H1 (cell line): ENCODE data around the gene ZNF511. TPM values are rescaled to one million over a fixed set of nuclear protein-coding genes. Genes with fewer than 3 reads are reported as not detected.
A peak's percentile ranks its signal among the peaks of the same experiment; 100 is the strongest.

Experiments used
- CTCF ChIA-PET: fragments of 300-600 bp; sonication (Branson Sonifier 250); formaldehyde crosslinking; loops from one replicate; lab custom pipeline; 2021; ENCODE audit not compliant: partially characterized antibody; lab: Charles Lee
- POLR2A ChIA-PET: fragments of 300-600 bp; sonication (Branson Sonifier 250); formaldehyde crosslinking; loops from one replicate; lab custom pipeline; 2021; ENCODE audit warnings: inconsistent platforms; ENCODE audit not compliant: partially characterized antibody; lab: Charles Lee
- DNase-seq, 2 experiments: peaks; one replicate each; pipeline versions ENCODE4 v3.0.0 to v3.0.0-alpha.2; 2010 to 2022; ENCODE audit warnings: low spot score in 2 of 2, low read depth in 1 of 2, mixed read lengths in 1 of 2
- FAIRE-seq: peaks from 2 replicates; lab custom pipeline; 2011; peaks lifted over from hg19 to GRCh38; lab: Jason Lieb, UNC
- H2AFZ ChIP-seq: 2 replicates; pipeline ENCODE4 v1.8.1; 2012; ENCODE audit warnings: low read length, inconsistent platforms
- H2AK5ac ChIP-seq: 2 replicates; pipeline ENCODE4 v1.6.1; 2013; ENCODE audit warnings: low read depth, low read length
- H2BK120ac ChIP-seq: replicated peaks from 2 replicates; pipeline ENCODE3; 2013; ENCODE audit warnings: low read depth, low read length, inconsistent platforms
- H2BK12ac ChIP-seq: 2 replicates; pipeline ENCODE4 v1.6.1; 2013; ENCODE audit warnings: low read depth, low read length
- H2BK15ac ChIP-seq: 2 replicates; pipeline ENCODE4 v1.6.1; 2013; ENCODE audit warnings: low read length
- H2BK20ac ChIP-seq: 2 replicates; pipeline ENCODE4 v1.6.1; 2013; ENCODE audit warnings: low read length
- H2BK5ac ChIP-seq: 2 replicates; pipeline ENCODE4 v1.6.1; 2013; ENCODE audit warnings: low read depth, low read length
- H3K14ac ChIP-seq: 2 replicates; pipeline ENCODE4 v1.6.1; 2013; ENCODE audit warnings: inconsistent platforms; ENCODE audit not compliant: insufficient read length
- H3K18ac ChIP-seq: 2 replicates; pipeline ENCODE4 v1.6.1; 2013; ENCODE audit warnings: low read length; ENCODE audit errors: extremely low read depth
- H3K23ac ChIP-seq: 2 replicates; pipeline ENCODE4 v1.6.1; 2013; ENCODE audit warnings: inconsistent platforms; ENCODE audit not compliant: insufficient read length
- H3K23me2 ChIP-seq: 2 replicates; pipeline ENCODE4 v1.6.1; 2013; ENCODE audit warnings: low read depth, low read length
- H3K27ac ChIP-seq: 2 replicates; pipeline ENCODE4 v1.6.1; 2011; ENCODE audit warnings: low read depth, low read length, inconsistent platforms
- H3K27me3 ChIP-seq, 4 experiments: replicated peaks in 1 of 4; 1 replicate in 1 of 4; 2 replicates in 3 of 4; pipeline versions ENCODE4 v1.6.1 to v1.8.1; 2011 to 2013; ENCODE audit warnings: low read length in 3 of 4, mild to moderate bottlenecking in 3 of 4, inconsistent platforms in 2 of 4, mixed read lengths in 2 of 4, moderate library complexity in 1 of 4; ENCODE audit not compliant: control insufficient read depth in 3 of 4, insufficient read depth in 3 of 4; ENCODE audit errors: extremely low read depth in 1 of 4
- H3K36me3 ChIP-seq, 4 experiments: 2 replicates each; pipeline versions ENCODE4 v1.6.1 to v1.8.1; 2011 to 2013; ENCODE audit warnings: mild to moderate bottlenecking in 4 of 4, low read length in 3 of 4, moderate library complexity in 2 of 4, control low read depth in 1 of 4, inconsistent platforms in 1 of 4; ENCODE audit not compliant: insufficient read depth in 4 of 4, control insufficient read depth in 2 of 4
- H3K4ac ChIP-seq: replicated peaks from 2 replicates; pipeline ENCODE3; 2013; ENCODE audit warnings: low read length, low read depth, mixed read lengths, inconsistent platforms; ENCODE audit not compliant: insufficient read length
- H3K4me1 ChIP-seq, 4 experiments: replicated peaks in 1 of 4; 1 replicate in 1 of 4; 2 replicates in 3 of 4; pipeline versions ENCODE4 v1.6.1 to v1.8.1; 2011 to 2013; ENCODE audit warnings: low read length in 3 of 4, inconsistent platforms in 2 of 4, mixed read lengths in 1 of 4; ENCODE audit not compliant: insufficient read depth in 4 of 4, control insufficient read depth in 3 of 4
- H3K4me2 ChIP-seq, 2 experiments: 2 replicates each; pipeline versions ENCODE4 v1.6.1 to v1.8.1; 2011 to 2013; ENCODE audit warnings: low read depth in 2 of 2, low read length in 2 of 2, control low read depth in 1 of 2, inconsistent platforms in 1 of 2, mild to moderate bottlenecking in 1 of 2; ENCODE audit not compliant: insufficient read depth in 1 of 2
- H3K4me3 ChIP-seq, 4 experiments: fragments of 200-600, 300-600 bp in 1 of 4; sonication (generic), shearing (Covaris generic), sonication (Bioruptor Twin) in 1 of 4; 2 replicates each; pipeline versions ENCODE4 v1.5.1 to v1.8.1; 2011 to 2016; ENCODE audit warnings: low read length in 4 of 4, low read depth in 3 of 4, control low read depth in 2 of 4, inconsistent platforms in 2 of 4, mild to moderate bottlenecking in 2 of 4, mixed read lengths in 1 of 4, moderate library complexity in 1 of 4; ENCODE audit not compliant: insufficient read depth in 2 of 4; ENCODE audit errors: extremely low read depth in 1 of 4
- H3K56ac ChIP-seq: replicated peaks from 2 replicates; pipeline ENCODE3; 2013; ENCODE audit warnings: low read depth, mild to moderate bottlenecking, mixed read lengths, low read length, inconsistent platforms; ENCODE audit not compliant: insufficient read length
- H3K79me1 ChIP-seq: 2 replicates; pipeline ENCODE4 v1.6.1; 2013; ENCODE audit warnings: low read depth, low read length, control low read depth
- H3K79me2 ChIP-seq, 2 experiments: 2 replicates each; pipeline versions ENCODE4 v1.6.1 to v1.8.1; 2012 to 2013; ENCODE audit warnings: low read length in 2 of 2, mild to moderate bottlenecking in 2 of 2, inconsistent platforms in 1 of 2; ENCODE audit not compliant: insufficient read depth in 2 of 2, control insufficient read depth in 1 of 2
- H3K9ac ChIP-seq, 4 experiments: replicated peaks in 1 of 4; 1 replicate in 1 of 4; 2 replicates in 3 of 4; pipeline versions ENCODE4 v1.6.1 to v1.8.1; 2011 to 2013; ENCODE audit warnings: low read depth in 3 of 4, low read length in 3 of 4, control low read depth in 2 of 4, mild to moderate bottlenecking in 2 of 4, moderate library complexity in 2 of 4, inconsistent platforms in 1 of 4; ENCODE audit errors: extremely low read depth in 1 of 4
- H3K9me3 ChIP-seq, 2 experiments: 2 replicates each; pipeline versions ENCODE4 v1.6.1 to v1.8.1; 2012 to 2013; ENCODE audit warnings: mild to moderate bottlenecking in 2 of 2, moderate library complexity in 2 of 2, control low read depth in 1 of 2, inconsistent platforms in 1 of 2, low read depth in 1 of 2, low read length in 1 of 2, mixed read lengths in 1 of 2; ENCODE audit not compliant: insufficient read depth in 2 of 2
- H4K20me1 ChIP-seq, 2 experiments: replicated peaks in 1 of 2; 2 replicates each; pipeline versions ENCODE3 to v1.8.1; 2011 to 2013; ENCODE audit warnings: inconsistent platforms in 2 of 2, low read length in 2 of 2, mild to moderate bottlenecking in 1 of 2; ENCODE audit not compliant: insufficient read depth in 2 of 2, control insufficient read depth in 1 of 2
- H4K5ac ChIP-seq: 2 replicates; pipeline ENCODE4 v1.6.1; 2013; ENCODE audit warnings: low read length, low read depth, mixed read lengths, inconsistent platforms; ENCODE audit not compliant: insufficient read length
- H4K8ac ChIP-seq: 2 replicates; pipeline ENCODE4 v1.8.0; 2013; ENCODE audit warnings: mild to moderate bottlenecking, moderate library complexity, low read length, inconsistent platforms; ENCODE audit not compliant: insufficient read depth; ENCODE audit errors: extremely low read depth
- H4K91ac ChIP-seq: replicated peaks from 2 replicates; pipeline ENCODE3; 2013; ENCODE audit warnings: low read length, mixed read lengths, inconsistent platforms; ENCODE audit not compliant: insufficient read length
- ASH2L ChIP-seq: fragments of 200-600, 300-600 bp; sonication (generic); IDR thresholded peaks from one replicate; pipeline ENCODE4 v1.7.1; 2017; ENCODE audit warnings: low read length
- WGBS, 2 experiments: shearing (Covaris generic) in 1 of 2; methylation state at CpG; one replicate each; pipeline versions ENCODE4 v1.1.6 to v1.1.7; 2013 to 2015; ENCODE audit warnings: low lambda C conversion rate in 2 of 2, mixed read lengths in 2 of 2, inconsistent platforms in 1 of 2, low coverage in 1 of 2, missing lambda C conversion rate in 1 of 2; ENCODE audit not compliant: insufficient replicate concordance in 2 of 2, insufficient coverage in 1 of 2, insufficient read length in 1 of 2; ENCODE audit errors: extremely low coverage in 1 of 2, missing lambda C conversion rate in 1 of 2; 5-methylcytosine and 5-hydroxymethylcytosine counted together
- polyA plus RNA-seq, 7 experiments: library from polyadenylated mRNA; depleted of rRNA in 3 of 7; stranded (reverse) in 5 of 7; unstranded in 2 of 7; fragments of >200 nt in 5 of 7; fragments of 200-250 nt in 2 of 7; gene quantifications; 1 replicate in 5 of 7; 2 replicates in 1 of 7; 4 replicates in 1 of 7; pipeline versions ENCODE4 v1.2.1 to v1.2.3, GENCODE V29; 2011 to 2013; ENCODE audit warnings: missing spikeins in 2 of 7, mixed read lengths in 2 of 7
- total RNA-seq: library from RNA; stranded (reverse); fragmentation: NEBNext Ultra II Directional; extraction: Animal tissue kit (Norgen Biotek cat#: 25700); gene quantifications from 2 replicates; pipeline ENCODE4 v1.2.1, GENCODE V29; 2021

The ZNF511 gene
- total and polyA plus RNA-seq, 2 of the 8 experiments (the other 6 are each of a cell fraction or from before 2014, with no cell fraction given), result 55.4 to 71.7 TPM

- Histone ChIP-seq H4K20me1 (peaks cover 0 to 6% of the 10 kb centered on the region in 2 experiments), H3K23me2 (peaks cover 5% of the 10 kb centered on the region; the same call in 1 of the 2 replicates), H3K4ac (no peak overlapping the region), H3K4me1 (peaks cover 0 to 13% (median 7%) of the 10 kb centered on the region in 4 experiments; a peak in 5 of 7 replicates), H4K5ac (no peak overlapping the region), H3K4me2 (no peak overlapping the region), H3K14ac (no peak overlapping the region), H3K23ac (no peak overlapping the region), H3K56ac (no peak overlapping the region), H4K8ac (0 out of 2 replicates have a peak overlapping the region, but pooled peaks have one; percentile 20), H2AFZ (no peak overlapping the region), H2BK20ac (no peak overlapping the region), H3K4me3 (no peak overlapping the region), H3K79me1 (no peaks in the 10 kb centered on the region), H3K18ac (no peak overlapping the region), H2BK120ac (no peak overlapping the region), H2BK12ac (no peak overlapping the region), H3K27ac (no peak overlapping the region), H2BK15ac (no peak overlapping the region), H3K36me3 (peaks cover 4 to 22% (median 14%) of the 10 kb centered on the region in 4 experiments; a peak in 6 of 8 replicates), H3K9me3 (no peaks in the 10 kb centered on the region), H4K91ac (no peak overlapping the region), H3K79me2 (no peaks in the 10 kb centered on the region), H2BK5ac (no peak overlapping the region), H2AK5ac (no peak overlapping the region), H3K27me3 (peaks cover 0 to 7% (median 4%) of the 10 kb centered on the region in 4 experiments; a peak in 6 of 7 replicates), H3K9ac (no peak overlapping the region)
- no peak for DNase-seq
- FAIRE-seq, result no peak
- ChIA-PET CTCF (interaction anchor here (0.6 to 1.8 kb wide), 6 partner anchors 12 to 339 kb away, joined by 3 to 4 read pairs (median 4); no protein-coding TSS in a partner anchor), POLR2A (interaction anchor here (0.8 to 2.4 kb wide), 5 partner anchors 11 to 65 kb away, joined by 3 to 7 read pairs (median 3); no protein-coding TSS in a partner anchor)
- WGBS, 2 experiments, result 93% methylated on average over 18 of the region's 19 CpGs; no CpG with 5 or more reads in 1 of the 2 experiments
- TF ChIP-seq ASH2L, result no peak
Observed at GRCh38 chr10:133278577-133279265, 30.0 kb upstream of the ZNF511 start.
